SK-N-SH (cell line): ENCODE measurements around the gene UGT1A7. TPM values are rescaled to one million over a fixed set of nuclear protein-coding genes. Genes with fewer than 3 reads are reported as not detected.
"Not testable (repeated sequence)": the region's sequence is repeated elsewhere in the genome, so short reads cannot be mapped to it uniquely, and the experiment has no call there.

Source experiments
- CTCF ChIA-PET: fragments of 300-600, 350-600 bp; formaldehyde crosslinking; extraction: SDS; loops from one replicate; lab custom pipeline; 2021; lab: Yijun Ruan, JAX
- POLR2A ChIA-PET: fragments of 350-600 bp; sonication (Branson Sonifier 250); formaldehyde crosslinking; extraction: SDS; loops from one replicate; lab custom pipeline; 2020; ENCODE audit warnings: antibody characterized with exemption, inconsistent platforms; lab: Yijun Ruan, JAX
- DNase-seq: peaks from one replicate; pipeline ENCODE4 v3.0.0; 2012
- H2AFZ ChIP-seq: fragments of 200-600 bp; sonication (generic); 2 replicates; pipeline ENCODE4 v1.8.1; 2016; ENCODE audit warnings: antibody characterized with exemption, mild to moderate bottlenecking, low read depth
- H3F3A ChIP-seq: fragments of 200-600 bp; sonication (generic); replicated peaks from 2 replicates; pipeline ENCODE3; 2016; ENCODE audit warnings: antibody characterized with exemption, mild to moderate bottlenecking; ENCODE audit not compliant: insufficient read depth
- H3K27ac ChIP-seq, 2 experiments: fragments of 200-500 bp in 1 of 2; fragments of 200-600 bp in 1 of 2; sonication (Bioruptor generic) in 1 of 2; sonication (generic), shearing (Covaris generic) in 1 of 2; 2 replicates each; pipeline versions ENCODE4 v1.5.1 to v1.6.1; 2014 to 2016; ENCODE audit warnings: low read depth in 2 of 2, inconsistent platforms in 1 of 2, low read length in 1 of 2, mild to moderate bottlenecking in 1 of 2, mixed read lengths in 1 of 2
- H3K27me3 ChIP-seq: fragments of 200-600 bp; sonication (generic), shearing (Covaris generic); 2 replicates; pipeline ENCODE4 v1.6.1; 2016; ENCODE audit warnings: mixed run types; ENCODE audit not compliant: insufficient read depth
- H3K36me3 ChIP-seq, 2 experiments: fragments of 200-500 bp in 1 of 2; fragments of 200-600 bp in 1 of 2; sonication (Bioruptor generic) in 1 of 2; sonication (generic) in 1 of 2; replicated peaks in 1 of 2; 2 replicates each; pipeline versions ENCODE3 to v1.5.1; 2014 to 2016; ENCODE audit warnings: low read length in 1 of 2, mild to moderate bottlenecking in 1 of 2; ENCODE audit not compliant: insufficient read depth in 2 of 2, control insufficient read depth in 1 of 2
- H3K4me1 ChIP-seq, 2 experiments: fragments of 200-500 bp in 1 of 2; fragments of 200-600 bp in 1 of 2; sonication (Bioruptor generic) in 1 of 2; sonication (generic), shearing (Covaris generic) in 1 of 2; 2 replicates each; pipeline versions ENCODE4 v1.5.1 to v1.6.1; 2014 to 2016; ENCODE audit warnings: low read depth in 1 of 2, low read length in 1 of 2, mixed run types in 1 of 2; ENCODE audit not compliant: insufficient read depth in 2 of 2, control insufficient read depth in 1 of 2
- H3K4me2 ChIP-seq: fragments of 200-600 bp; sonication (generic), shearing (Covaris generic); 2 replicates; pipeline ENCODE4 v1.6.1; 2017; ENCODE audit warnings: mixed run types
- H3K4me3 ChIP-seq, 2 experiments: fragments of 200-500 bp in 1 of 2; fragments of 200-600 bp in 1 of 2; sonication (Bioruptor generic) in 1 of 2; sonication (generic), shearing (Covaris generic) in 1 of 2; 2 replicates each; pipeline versions ENCODE4 v1.5.1 to v1.8.1; 2014 to 2016; ENCODE audit warnings: low read depth in 2 of 2, inconsistent platforms in 1 of 2, low read length in 1 of 2, mild to moderate bottlenecking in 1 of 2, mixed read lengths in 1 of 2, moderate library complexity in 1 of 2
- H3K79me2 ChIP-seq: fragments of 200-600 bp; sonication (generic); 2 replicates; pipeline ENCODE4 v1.8.1; 2017; ENCODE audit warnings: mild to moderate bottlenecking; ENCODE audit not compliant: insufficient read depth
- H3K9ac ChIP-seq: fragments of 200-600 bp; sonication (generic); 2 replicates; pipeline ENCODE4 v1.6.1; 2017; ENCODE audit warnings: mixed run types
- H3K9me2 ChIP-seq: fragments of 200-600 bp; sonication (generic); 2 replicates; pipeline ENCODE4 v1.6.1; 2017; ENCODE audit warnings: mixed run types
- H3K9me3 ChIP-seq: fragments of 200-600 bp; sonication (generic); 2 replicates; pipeline ENCODE4 v1.6.1; 2017; ENCODE audit warnings: mixed run types, mild to moderate bottlenecking, moderate library complexity
- H4K20me1 ChIP-seq: fragments of 200-600 bp; sonication (generic); 2 replicates; pipeline ENCODE4 v1.6.1; 2017; ENCODE audit warnings: mild to moderate bottlenecking, mixed run types; ENCODE audit not compliant: insufficient read depth
- ELF1 ChIP-seq: IDR thresholded peaks from 2 replicates; pipeline ENCODE4 v1.4.0; 2012
- EZH2phosphoT487 ChIP-seq: fragments of 200-600 bp; sonication (generic); IDR thresholded peaks from 2 replicates; pipeline ENCODE4 v1.6.1; 2017; ENCODE audit warnings: low read depth, mixed run types, mild to moderate bottlenecking, antibody characterized with exemption, moderate library complexity, borderline replicate concordance
- FOXJ3 ChIP-seq: sonication (generic); formaldehyde crosslinking; IDR thresholded peaks from 2 replicates; pipeline ENCODE4 v1.5.1; 2020; ENCODE audit warnings: mild to moderate bottlenecking, missing genetic modification reagents
- FOXM1 ChIP-seq: IDR thresholded peaks from 2 replicates; pipeline ENCODE4 v1.4.0; 2012; ENCODE audit warnings: low read depth, mild to moderate bottlenecking
- GABPA ChIP-seq: IDR thresholded peaks from 2 replicates; pipeline ENCODE4 v1.4.0; 2012; ENCODE audit warnings: low read depth, mild to moderate bottlenecking
- IRF3 ChIP-seq: fragments of 150-350 bp; IDR thresholded peaks from 2 replicates; pipeline ENCODE4 v1.6.1; 2016; ENCODE audit warnings: mild to moderate bottlenecking, low read depth, low read length
- JUND ChIP-seq: IDR thresholded peaks from 2 replicates; pipeline ENCODE4 v1.4.0; 2012
- MXI1 ChIP-seq: IDR thresholded peaks from 2 replicates; pipeline ENCODE4 v1.6.1; 2012; ENCODE audit warnings: mild to moderate bottlenecking, low read depth, low read length, improper control_type of control experiment
- NRF1 ChIP-seq: IDR thresholded peaks from 2 replicates; pipeline ENCODE4 v1.6.1; 2012; ENCODE audit warnings: low read depth, mild to moderate bottlenecking, low read length
- POLR2AphosphoS5 ChIP-seq: IDR thresholded peaks from 2 replicates; pipeline ENCODE4 v1.6.1; 2012; ENCODE audit warnings: low read depth, low read length
- RAD21 ChIP-seq: IDR thresholded peaks from 2 replicates; pipeline ENCODE4 v1.6.1; 2012; ENCODE audit warnings: mild to moderate bottlenecking, low read length
- RCOR1 ChIP-seq: fragments of 150-350 bp; IDR thresholded peaks from 2 replicates; pipeline ENCODE4 v1.6.1; 2017; ENCODE audit warnings: antibody characterized with exemption, low read length
- RFX5 ChIP-seq: IDR thresholded peaks from 2 replicates; pipeline ENCODE4 v1.6.1; 2012; ENCODE audit warnings: mild to moderate bottlenecking, improper control_type of control experiment, low read length
- RXRA ChIP-seq: IDR thresholded peaks from 2 replicates; pipeline ENCODE4 v1.4.0; 2012; ENCODE audit warnings: low read depth, mild to moderate bottlenecking, borderline replicate concordance
- SIN3A ChIP-seq: IDR thresholded peaks from 2 replicates; pipeline ENCODE4 v1.6.1; 2012; ENCODE audit warnings: low read depth, mild to moderate bottlenecking, low read length, moderate library complexity, borderline replicate concordance
- SMC3 ChIP-seq: IDR thresholded peaks from 2 replicates; pipeline ENCODE4 v1.6.1; 2012; ENCODE audit warnings: low read depth, low read length, improper control_type of control experiment
- TCF12 ChIP-seq: IDR thresholded peaks from 2 replicates; pipeline ENCODE4 v1.4.0; 2012
- TEAD4 ChIP-seq: IDR thresholded peaks from 2 replicates; pipeline ENCODE4 v1.4.0; 2012; ENCODE audit warnings: mild to moderate bottlenecking, borderline replicate concordance; ENCODE audit not compliant: insufficient read depth
- ZBTB33 ChIP-seq: IDR thresholded peaks from 2 replicates; pipeline ENCODE4 v1.4.0; 2012; ENCODE audit warnings: low read depth, borderline replicate concordance
- WGBS: methylation state at CpG from one replicate; pipeline ENCODE4 v1.1.6; 2017; ENCODE audit warnings: low lambda C conversion rate; 5-methylcytosine and 5-hydroxymethylcytosine counted together
- polyA plus RNA-seq, 3 experiments: library from polyadenylated mRNA; depleted of rRNA; stranded (reverse); fragments of >200 nt; gene quantifications; 2 replicates each; pipeline ENCODE4 v1.2.3, GENCODE V29; 2012

The UGT1A7 gene
- polyA plus RNA-seq, 1 of the 3 experiments (the other 2 are of a cell fraction) = not detected

- Histone ChIP-seq H4K20me1 (no peaks in the 10 kb centered on the region), H3K27ac (no peak overlapping the region), H3K79me2 (no peaks in the 10 kb centered on the region), H3K9me3 (no peaks in the 10 kb centered on the region), H3K4me1 (no peaks in the 10 kb centered on the region), H3K27me3 (no peaks in the 10 kb centered on the region), H3K9me2 (no peaks in the 10 kb centered on the region), H3K4me2 (no peak overlapping the region), H3K36me3 (no peaks in the 10 kb centered on the region), H3K9ac (no peak overlapping the region), H3K4me3 (no peak overlapping the region), H2AFZ (no peak overlapping the region), H3F3A (no peaks in the 10 kb centered on the region)
- CTCF ChIA-PET = interaction anchor here (0.7 kb wide), 1 partner anchor 56 kb away, joined by 3 read pairs; no protein-coding TSS in a partner anchor
- no peak for DNase-seq
- TF ChIP-seq RFX5 = no peak
- TF ChIP-seq JUND = no peak
- no peak for TF ChIP-seq RAD21
- TF ChIP-seq FOXJ3 = no peak
- TF ChIP-seq TCF12 = no peak
- TF ChIP-seq ZBTB33 = no peak
- no peak for TF ChIP-seq RCOR1
- no peak for TF ChIP-seq POLR2AphosphoS5
- no peak for TF ChIP-seq RXRA
- no peak for TF ChIP-seq MXI1
- TF ChIP-seq GABPA = no peak
- no peak for TF ChIP-seq IRF3
- TF ChIP-seq SMC3 = no peak
- no peak for TF ChIP-seq SIN3A
- no peak for TF ChIP-seq ELF1
- no peak for TF ChIP-seq EZH2phosphoT487
- TF ChIP-seq TEAD4 = no peak
- TF ChIP-seq NRF1 = no peak
- TF ChIP-seq FOXM1 = no peak
- WGBS = 38% methylated on average over 1 of the region's 1 CpG
- POLR2A ChIA-PET = no interaction called here
These were observed 26.7 kb upstream of the UGT1A7 start for GRCh38 chr2:233655043-233655442.

GRCh38 chr2:233655943-233656342, 25.8 kb upstream of the UGT1A7 start:
- H3K4me2 ChIP-seq, H4K20me1 ChIP-seq, DNase-seq, H3F3A ChIP-seq, H3K9me2 ChIP-seq, H3K27ac ChIP-seq, H2AFZ ChIP-seq, H3K27me3 ChIP-seq, POLR2A ChIA-PET, H3K36me3 ChIP-seq, H3K9me3 ChIP-seq, H3K9ac ChIP-seq, H3K4me3 ChIP-seq, H3K79me2 ChIP-seq, CTCF ChIA-PET, H3K4me1 ChIP-seq: not testable (repeated sequence)
- WGBS = 70% methylated on average over 3 of the region's 3 CpGs
